GM18502 (cell line): ENCODE data around the gene MED9.
"Not testable (repeated sequence)": the region's sequence is repeated elsewhere in the genome, so short reads cannot be mapped to it uniquely, and the experiment has no call there.

Source experiments
- ATAC-seq: cut with Tn5 transposase; IDR thresholded peaks from one replicate; pipeline ENCODE4 v1.9.1; 2021; ENCODE audit warnings: mild to moderate bottlenecking; ENCODE audit not compliant: unreplicated experiment, poor library complexity

Gene MED9, protein sequence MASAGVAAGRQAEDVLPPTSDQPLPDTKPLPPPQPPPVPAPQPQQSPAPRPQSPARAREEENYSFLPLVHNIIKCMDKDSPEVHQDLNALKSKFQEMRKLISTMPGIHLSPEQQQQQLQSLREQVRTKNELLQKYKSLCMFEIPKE

DNA sequence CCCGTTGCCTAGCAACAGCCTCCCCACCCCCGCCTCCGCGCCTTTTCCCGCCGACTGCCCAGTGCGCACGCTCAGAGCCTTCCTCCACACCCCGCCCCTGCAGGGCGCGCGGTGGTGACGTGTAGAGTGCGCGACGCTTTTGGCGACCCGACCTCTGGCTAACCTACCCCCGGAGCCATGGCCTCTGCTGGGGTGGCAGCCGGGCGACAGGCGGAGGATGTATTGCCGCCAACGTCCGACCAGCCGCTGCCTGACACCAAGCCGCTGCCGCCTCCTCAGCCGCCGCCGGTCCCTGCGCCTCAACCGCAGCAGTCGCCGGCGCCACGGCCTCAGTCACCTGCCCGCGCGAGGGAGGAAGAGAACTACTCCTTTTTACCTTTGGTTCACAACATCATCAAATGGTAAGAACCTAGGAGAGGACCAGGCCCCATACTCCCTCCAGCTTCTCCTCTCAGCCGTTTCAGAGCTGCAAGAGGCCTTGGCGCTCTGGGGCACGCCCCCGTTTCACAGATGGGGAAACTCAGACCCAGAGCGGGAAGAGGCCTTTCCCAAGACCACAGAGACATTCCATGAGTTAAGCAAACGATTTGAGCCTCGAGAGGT is at the start of gene MED9:
Gene MED9, plus strand, starts transcription at position 136 of the 603 bp plus-strand sequence. Its CDS starts 42 bp downstream, at position 178.
- ATAC-seq: peak; percentile 82

DNA sequence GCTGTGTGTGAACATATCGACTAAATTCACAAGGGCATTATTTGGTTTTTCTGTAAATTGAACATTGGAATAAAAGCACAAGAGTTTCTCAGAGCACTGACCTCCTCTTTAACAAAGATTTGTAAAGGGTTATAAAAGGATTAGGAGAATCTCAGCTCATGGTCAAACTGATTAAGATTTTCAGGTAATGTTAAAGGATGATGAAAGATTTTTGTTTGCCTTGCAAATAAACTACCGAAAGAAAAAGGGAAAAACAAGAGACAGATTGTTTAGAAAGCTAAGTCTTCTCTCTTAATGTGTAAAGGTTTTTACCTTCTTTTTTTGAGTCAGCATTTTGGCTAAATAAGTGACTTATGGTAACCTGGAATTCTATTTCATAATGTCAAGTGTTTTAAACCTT is 47.6 kb upstream of the MED9 start:
- ATAC-seq: no peak

DNA sequence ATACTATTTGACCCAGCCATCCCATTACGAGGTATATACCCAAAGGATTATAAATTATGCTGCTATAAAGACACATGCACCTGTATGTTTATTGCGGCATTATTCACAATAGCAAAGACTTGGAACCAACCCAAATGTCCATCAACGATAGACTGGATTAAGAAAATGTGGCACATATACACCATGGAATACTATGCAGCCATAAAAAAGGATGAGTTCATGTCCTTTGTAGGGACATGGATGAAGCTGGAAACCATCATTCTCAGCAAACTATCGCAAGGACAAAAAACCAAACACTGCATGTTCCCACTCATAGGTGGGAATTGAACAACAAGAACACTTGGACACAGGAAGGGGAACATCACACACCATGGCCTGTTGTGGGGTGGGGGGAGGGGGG is 45.9 kb upstream of the MED9 start:
- not testable (repeated sequence) for ATAC-seq

DNA sequence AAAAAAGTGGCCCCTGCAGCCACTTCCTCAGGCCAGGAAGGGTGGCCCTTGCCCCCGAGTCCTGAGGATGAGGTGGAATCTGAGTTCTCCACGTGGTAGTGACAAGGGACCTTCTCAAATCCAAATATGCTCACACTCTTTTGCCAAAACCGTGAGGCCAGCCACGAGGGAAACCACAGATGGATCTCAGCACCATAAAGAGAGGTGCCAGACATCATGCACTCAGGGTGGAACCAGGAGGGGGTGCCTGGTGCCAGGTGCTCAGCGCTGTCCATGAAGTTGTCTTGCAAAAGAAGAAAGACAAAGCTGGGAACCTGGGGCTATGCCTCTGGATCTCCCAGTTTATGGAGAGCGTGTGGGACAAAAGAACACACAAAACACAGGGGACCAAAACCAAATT is 45.2 kb upstream of the MED9 start:
- ATAC-seq: no peak

DNA sequence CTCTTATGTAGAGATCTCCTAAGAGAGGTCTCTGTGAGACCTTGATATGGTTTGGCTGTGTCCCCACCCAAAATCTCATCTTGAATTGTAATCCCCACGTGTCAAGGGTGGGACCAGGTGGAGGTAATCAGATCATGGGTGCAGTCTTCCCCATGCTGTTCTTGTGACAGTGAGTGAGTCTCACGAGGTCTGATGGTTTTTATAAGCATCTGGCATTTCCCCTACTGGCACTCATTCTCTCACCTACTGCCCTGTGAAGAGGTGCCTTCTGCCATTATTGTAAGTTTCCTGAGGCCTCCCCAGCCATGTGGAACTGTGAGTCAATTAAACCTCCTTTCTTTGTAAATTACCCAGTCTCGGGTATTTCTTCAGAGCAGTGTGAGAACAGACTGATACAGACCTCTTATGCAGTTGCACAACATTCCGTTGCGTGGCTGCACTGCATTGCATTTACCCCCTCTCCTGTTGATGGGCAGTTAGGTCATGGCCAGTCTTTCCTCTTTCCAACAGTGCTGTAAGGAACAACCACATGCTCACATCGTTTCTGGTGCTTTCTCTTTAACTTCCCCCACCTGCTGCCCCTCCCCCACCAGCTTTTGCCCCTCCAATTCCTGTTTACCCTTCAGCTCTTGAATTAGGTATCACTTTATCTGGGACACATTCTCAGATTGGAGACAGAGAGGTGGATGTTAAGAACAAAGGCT is 43.6 kb upstream of the MED9 start:
- no peak for ATAC-seq

DNA sequence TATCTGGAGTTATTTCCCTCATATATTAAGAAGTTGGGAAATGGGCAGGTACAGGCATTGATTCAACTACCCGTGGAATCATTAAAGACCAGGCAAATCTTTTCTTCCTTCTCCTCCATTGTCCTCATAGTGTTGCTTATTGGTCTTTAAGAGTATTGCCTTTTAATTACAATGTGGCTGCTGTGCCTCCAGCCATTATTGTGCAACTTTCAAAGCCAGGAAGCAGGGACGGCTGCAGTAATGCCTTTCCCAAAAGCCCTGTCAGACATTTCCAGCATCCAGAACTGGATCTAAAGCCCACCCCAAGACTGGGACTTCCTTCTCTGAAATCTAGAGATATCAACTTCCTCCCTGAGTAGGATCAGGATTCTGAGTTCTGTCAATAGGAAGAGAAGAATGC is 42.3 kb upstream of the MED9 start:
- ATAC-seq: no peak

DNA sequence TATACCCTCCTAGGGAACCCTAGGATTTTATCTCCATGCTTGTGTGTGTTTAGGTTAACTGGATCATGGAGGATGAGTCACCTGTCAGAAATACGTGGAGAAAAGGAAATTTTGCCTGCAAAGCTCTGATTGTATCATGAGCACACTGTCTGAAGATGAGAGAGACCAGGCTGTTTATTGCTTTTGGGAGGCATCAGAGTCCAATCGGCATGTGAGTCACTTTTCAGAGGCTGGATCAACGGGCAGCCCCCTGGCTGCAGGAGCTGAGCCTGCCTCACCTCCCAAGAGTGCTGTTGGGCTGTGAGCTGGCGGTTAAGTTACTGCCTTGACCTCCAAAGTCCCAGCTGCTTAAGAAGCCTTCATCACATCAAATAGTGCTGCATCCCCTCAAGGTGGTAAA is 41.5 kb upstream of the MED9 start:
- ATAC-seq: no peak

DNA sequence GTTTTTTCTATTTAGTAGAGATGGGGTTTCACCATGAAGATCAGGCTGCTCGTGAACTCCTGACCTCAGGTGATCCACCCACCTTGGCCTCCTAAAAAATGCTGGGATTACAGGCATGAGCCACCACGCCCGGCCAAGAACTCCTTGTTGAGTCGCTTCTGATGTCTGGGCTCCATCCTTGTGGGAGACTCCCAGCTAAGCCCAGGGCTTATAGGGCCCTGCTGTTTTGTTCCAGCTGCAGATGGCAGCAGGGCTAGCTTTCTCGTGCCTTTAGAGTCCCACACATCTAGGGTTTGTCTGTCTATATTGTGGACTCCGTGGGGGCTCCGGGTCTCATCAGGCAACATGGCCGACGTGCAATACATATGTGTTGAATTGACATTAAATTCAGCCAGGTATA is 39.3 kb upstream of the MED9 start:
- no peak for ATAC-seq

DNA sequence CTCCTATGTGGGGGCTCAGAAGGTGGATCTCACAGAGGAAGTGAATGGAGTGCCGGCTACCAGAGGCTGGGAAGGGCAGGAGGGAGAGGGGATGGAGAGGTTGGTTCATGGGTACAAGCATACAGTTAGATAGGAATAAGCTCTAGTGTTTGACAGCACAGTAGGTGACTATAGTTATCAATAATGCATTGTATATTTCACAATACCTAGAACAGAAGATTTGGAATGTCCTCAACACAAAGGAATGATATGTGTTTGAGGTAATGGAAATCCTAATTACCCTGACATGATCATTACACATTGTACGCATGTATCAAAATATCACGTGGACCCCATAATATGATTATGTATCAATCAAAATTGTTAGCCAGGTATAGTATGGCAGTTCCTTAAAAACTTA is 38.9 kb upstream of the MED9 start:
- no peak for ATAC-seq

DNA sequence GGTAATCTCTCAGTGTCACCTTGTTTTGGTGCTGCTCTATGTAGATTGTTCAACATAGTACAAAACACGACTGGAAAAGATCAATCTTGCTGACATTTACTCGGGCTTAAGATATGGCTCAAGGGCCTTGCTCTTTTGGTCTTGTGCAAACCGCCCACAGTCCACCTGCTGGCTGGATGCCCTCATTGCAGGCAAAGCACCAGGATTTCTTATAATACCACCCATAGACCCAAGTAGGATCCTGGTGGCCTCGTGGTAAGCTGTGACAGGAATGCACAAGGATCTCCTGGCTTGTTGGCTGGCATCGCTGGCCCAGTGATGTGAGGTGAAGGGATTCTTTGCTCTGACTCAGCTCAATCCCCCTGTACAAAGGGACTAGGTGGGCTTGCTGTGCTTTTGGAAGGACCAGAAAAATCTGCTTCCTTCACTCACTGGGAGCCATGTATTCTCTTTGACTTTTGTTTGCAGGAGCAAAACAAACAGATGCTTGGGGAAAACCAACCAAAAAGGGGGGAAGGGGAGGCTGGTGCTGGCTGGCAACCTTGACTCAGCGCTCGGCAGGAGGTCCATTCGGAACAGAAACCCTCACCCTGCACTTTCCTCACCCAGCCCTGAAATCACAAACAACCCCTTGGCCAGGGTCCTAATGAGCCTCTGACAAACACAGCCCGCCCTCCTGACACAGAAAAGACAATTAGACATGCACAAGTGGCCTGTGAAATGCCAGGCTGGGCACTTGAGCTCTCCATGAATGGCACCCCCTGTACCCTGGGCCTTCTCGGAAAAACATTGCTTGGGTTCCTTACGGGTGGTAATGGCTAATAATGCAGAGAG is 36.6 kb upstream of the MED9 start:
- ATAC-seq: no peak

DNA sequence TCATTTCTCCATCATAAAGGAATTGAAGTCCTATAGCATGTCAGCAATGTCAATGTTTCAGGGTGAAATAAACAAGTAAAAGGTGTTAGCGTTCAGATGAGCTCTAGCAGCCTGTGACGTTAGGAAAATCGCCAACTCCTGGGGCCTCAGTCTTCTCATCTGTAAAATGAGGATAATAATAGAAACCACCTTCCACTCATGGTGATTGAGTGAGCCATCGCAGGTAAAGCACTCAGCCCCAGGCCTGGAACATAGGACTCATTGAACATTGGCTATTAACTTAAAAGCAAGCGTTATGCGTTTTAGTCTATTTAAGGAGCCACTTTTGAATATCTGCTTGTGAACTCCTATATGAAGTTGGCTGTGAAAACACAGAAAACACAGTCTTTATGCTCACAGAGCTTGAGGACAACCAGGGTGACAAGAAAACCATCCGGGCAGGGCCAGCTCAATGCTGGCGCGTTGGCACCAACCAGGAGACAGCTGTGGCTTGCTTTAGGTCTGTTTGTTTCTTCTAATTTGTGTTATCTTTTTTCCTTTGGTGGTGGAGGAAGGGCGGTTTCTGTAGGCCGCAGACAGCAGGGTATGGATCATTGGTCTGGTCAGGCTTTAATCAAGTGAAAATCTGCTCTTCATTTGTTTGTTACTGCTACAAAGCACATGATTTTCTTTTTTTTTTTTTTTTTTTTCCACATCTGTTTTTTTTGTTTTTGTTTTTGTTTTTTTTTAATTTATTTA is 35.7 kb upstream of the MED9 start:
- no peak for ATAC-seq

DNA sequence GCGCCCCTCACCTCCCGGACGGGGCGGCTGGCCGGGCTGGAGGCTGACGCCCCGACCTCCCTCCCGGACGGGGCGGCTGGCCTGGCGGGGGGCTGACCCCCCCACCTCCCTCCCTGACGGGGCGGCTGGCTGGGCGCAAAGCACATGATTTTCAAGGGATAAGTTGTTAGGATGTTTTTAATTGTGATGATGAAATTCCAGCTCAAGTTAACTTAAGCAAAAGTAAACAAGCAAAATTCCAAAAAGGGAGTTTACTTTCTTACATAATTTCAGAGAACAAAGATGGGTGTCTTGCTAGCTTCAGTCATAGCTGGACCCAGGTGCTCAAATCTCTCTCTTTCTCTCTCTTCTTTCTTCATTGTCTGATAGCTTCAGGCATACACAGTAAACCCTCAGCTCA is 33.6 kb upstream of the MED9 start:
- no peak for ATAC-seq

DNA sequence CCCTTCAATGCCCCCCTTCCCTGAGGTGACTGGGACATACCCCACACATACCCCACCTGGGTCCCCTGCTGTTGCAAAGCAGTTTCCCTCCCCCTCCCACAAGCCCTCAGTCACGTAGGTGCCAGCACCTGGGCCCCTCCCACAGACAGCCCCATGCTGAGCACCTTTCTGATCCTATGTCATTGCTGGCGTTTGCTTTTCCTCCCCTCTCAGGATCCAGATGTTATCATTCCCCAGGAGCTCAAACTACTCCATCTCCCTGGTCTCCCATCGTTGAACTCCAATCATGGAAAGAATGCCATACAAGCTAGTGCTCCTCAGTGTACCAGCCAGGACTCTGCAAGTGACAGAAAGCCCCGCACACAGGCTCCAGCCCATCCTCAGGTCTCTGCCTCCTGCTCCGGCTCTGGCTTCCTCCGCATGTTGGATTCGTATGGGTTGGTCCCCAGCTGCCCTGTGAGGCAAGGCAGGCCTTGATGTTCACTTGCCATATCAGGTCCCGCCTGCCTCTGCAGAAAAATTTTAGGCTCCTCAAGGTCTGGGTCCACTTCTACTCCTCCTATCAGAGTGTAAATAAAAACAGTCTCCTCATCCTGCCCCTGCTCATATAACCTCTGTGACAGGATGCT is 31.4 kb upstream of the MED9 start:
- no peak for ATAC-seq

DNA sequence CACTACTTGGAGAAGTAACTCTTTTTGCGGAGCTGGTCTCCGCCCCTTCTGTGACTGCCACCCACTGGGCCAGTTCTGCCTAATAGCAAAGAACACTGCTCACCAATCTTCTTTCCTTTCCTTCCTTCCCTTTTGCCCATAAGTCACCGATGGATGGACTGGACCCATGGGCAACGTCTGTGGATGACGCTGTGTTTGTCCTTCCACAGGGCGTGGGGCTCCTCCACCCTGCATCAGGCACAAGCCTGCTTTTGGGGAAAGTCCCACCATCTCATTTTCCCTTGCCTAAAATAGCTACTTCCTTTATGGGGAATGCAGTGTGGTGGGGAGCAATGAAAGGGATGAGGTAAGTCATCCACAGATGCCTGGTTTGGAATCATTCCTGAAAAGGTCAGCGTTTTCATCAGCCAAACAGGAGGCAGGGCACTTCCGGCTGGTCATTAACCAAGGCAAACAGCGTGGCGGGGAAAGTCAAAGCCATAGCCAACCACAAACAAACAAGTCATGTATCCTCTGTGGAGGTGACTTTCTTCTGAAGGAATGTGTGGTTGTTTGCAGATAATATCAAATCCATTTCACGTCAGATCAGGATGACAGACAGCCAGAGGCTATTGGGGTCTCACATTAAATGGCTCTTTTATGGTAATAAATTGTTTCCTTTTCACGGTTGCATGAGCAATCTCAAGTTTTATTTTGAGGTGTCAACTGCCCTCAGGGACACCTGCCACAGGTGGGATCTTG is 30.7 kb upstream of the MED9 start:
- ATAC-seq: no peak

DNA sequence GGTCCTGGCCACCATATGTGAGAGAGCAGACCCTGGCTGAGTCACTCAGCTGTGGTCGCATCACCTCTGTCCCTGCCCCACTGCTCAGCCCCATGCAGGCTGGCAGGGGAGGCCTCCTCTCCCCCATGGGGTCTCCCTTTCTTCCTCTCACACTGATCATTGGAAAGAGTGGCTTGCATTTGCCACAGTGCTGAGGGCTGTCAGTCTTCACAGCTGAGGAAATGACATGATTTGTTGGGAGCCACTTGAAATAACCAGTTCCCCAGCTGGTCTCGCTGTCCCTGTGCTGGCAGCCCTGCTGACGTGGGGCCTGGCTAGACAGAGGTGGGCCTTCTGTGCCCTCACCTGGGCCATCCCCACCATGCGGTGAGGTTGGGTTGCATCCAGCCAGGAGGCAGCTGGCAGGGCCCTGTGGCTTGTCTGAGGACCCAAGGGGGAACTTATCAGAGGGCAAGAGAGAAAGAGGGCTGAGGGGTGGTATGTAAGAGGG is 30.1 kb upstream of the MED9 start:
- ATAC-seq: no peak

DNA sequence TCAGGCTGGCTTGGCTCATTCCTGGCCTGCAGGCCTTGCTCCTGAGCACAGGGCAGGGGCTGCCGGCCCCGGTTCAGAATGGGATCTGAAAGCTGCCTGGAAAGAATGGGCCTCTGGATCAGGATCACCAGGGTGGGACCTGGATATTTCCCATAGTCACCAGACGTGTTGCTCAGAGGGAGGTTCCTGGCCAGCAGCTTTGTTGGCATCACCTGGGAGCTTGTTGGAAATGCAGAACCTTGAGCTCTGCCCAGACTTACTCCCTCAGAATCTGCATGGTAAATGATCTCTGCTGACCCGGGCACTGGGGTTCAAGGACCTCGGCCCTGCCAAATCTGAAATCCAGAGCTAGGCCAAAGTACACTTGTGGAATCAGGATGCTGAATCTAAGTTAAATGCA is 29.5 kb upstream of the MED9 start:
- ATAC-seq: no peak

DNA sequence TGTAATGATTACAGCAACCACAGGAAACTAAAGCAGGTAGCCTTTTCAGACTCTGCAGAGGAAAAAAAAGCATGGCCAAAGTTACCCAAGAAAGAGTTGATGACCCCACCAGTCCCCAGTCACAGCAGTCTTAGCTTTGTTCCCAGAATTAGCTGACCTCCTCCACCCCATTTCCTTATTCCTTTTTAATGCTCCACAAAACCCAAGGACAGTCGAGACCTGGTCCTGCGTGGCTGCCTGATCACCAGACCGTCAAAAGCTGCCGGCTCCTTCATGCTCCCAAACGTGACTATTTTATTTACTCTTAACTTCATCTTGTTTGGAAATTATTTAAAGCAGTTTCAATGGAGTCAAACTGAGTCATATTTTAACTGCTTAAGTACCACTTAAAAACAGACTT is 28.7 kb upstream of the MED9 start:
- ATAC-seq: no peak

DNA sequence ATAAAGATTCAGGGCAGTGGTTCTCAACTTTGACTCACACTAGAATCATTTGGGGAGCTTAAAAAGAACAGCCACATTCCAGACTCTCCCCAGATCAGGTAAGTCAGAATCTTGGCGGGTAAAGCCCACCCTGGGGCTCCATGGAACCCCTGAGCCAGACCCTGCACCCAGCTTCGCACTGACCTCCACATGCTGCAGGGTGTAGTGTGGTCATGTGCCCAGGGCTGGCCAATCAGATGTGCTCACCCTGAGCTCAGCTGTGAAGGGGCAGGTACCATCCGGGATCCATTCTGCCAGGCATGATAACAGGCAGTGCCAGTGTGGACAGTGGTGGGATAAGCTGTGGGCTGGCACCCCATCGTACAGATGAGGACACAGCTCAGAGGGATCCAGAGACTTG is 28.1 kb upstream of the MED9 start:
- ATAC-seq: no peak

DNA sequence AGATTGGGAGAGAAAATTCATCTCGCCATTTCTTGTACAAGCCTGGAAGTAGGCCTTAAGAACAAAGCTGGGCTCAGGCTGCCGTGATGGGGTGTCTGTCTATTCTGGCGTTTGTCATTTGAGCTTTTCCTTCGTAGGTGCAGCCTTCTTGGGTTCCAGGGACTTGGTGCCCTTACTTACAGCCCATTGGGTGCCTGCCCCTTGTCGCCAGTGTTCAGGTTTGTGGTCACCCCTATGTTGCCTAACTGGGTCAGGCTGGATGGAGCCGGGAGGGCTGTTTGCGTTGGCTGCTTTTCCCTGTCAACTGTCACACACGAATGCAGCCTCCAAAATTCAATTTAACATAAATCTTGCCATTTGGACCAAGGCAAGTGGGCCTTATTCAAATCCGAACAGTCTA is 23.7 kb upstream of the MED9 start:
- ATAC-seq: no peak
